HT-29 (cell line): ENCODE measurements around the gene SRGAP1. TPM values are rescaled to one million over a fixed set of nuclear protein-coding genes. Genes with fewer than 3 reads are reported as not detected.
"Not testable (repeated sequence)": the region's sequence is repeated elsewhere in the genome, so short reads cannot be mapped to it uniquely, and the experiment has no call there.

Source experiments
- DNase-seq: peaks from one replicate; pipeline ENCODE4 v3.0.0-alpha.2; 2015; ENCODE audit warnings: low spot score
- total RNA-seq: library from RNA; depleted of rRNA; stranded (reverse); fragments of >200 nt; shearing (Covaris generic); gene quantifications from 2 replicates; pipeline ENCODE4 v1.2.3, GENCODE V29; 2014

SRGAP1 gene
- total RNA-seq, 1 experiment from 2014 or later: 1.0 TPM

DNA sequence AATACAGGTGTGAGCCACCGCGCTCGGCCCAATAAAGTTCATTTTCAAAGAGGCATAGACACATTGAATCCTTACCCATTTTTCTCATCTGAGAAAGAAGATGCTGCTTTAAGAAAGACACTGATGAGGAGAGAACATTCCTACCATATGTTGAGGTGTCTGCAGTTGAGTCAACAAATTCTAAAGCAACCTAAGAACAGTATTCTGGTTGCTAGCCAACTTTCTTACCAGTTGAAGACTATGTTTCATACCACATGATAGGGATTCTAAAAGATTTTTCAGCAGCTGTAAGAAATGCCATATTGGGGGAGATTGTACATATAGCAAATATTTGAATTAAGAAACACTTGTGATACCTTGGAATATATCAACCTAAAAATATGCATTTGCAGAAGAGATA is 160.1 kb downstream of the SRGAP1 start:
- DNase-seq: no peak

DNA sequence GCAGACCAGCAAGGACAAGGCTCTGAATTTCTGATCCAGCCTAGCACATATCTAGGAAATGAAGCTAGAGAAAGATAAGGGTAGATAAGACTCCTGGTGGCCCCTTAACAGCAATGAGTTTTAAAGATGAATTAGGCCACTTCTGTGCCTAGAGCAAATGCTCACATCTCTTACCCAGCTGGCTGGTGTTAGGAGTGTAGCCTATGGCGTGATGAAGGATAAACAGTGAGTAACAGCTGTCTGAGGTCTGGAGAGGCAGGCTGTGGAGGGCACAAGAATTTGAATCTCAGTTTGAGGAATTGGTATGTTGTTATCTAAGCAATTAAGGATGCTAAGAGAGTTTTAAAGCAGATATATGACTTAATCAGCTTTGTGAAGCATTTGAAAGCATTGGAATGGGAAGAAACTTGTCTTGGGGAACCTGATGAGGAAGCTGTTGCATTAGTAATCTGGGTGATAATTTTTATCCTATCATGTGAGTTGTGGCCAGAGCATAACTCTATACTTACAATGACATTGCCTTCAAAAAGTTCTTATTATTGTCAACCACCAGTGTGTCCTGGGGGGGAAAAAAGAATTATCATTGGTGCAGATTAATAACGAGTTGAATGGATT is 161.8 kb downstream of the SRGAP1 start:
- DNase-seq: no peak

DNA sequence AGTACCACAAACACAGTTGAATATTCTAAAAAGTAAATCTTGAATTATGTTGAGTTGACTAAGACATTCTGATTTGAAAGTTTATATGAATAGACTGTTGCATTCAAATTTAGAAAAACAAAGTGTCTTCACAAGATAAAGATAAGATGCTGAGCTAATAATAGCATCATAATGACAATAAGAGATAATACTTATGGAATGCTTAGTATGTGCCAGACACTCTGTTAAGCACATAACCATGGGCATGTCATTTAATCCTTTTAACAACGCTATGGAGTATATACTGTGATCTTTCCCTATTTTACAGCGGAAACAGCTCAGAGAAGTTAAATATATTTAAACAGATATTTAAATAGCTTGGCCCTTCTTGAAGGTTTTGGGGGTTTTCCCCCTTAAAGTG is 163.4 kb downstream of the SRGAP1 start:
- no peak for DNase-seq

DNA sequence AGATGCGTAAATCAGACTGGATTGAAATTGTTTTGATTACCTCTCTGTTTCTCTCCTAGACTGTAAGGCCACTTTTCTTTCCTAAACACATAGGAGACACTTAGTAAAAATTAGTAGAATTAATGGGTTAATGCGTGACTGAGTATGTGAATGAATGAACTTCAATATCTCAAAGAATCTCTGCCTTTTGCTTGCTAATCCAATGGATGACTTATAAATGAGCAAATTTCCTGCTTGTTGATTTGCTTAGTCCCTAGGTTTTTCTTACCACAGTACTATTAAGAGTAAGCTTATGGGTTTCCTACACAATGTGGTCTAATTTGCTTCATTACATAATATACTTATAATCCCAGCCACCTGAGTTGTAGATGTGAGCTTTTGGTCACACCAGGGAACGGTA is 164.1 kb downstream of the SRGAP1 start:
- DNase-seq: no peak

DNA sequence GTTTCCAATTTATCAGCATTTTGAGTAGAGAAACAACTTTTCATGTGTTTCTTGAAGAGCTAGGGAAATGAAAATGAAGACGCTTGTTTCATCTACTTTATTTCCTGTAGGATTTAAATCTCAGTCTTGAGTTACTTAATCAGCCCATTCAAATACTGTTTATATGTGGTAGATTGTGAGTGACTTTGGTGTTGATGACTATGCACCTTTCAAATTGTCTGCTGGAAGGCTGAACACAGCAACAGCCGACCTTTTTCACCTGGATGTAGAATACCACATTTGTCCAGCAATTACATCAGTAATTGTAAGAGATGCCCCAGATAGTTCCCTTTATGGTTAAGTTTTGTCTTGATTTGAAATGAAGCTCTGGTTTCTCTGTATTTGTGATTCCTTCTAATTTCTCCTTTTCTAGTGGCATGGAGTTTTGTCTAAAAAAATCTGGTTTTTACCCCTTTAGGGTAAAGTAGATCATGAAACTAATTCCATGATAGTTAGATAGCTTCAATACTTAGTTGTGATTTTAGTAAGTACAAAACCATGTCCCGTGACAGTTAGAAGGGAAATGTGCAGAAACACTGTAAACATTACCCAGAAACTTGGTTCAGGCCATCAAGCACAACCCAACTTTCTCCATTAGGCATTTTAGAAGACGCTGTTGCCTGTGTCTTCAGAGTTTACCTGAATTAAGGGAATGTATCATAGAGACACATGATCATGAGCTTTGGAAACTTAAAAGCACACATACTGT is 165.0 kb downstream of the SRGAP1 start:
- no peak for DNase-seq

DNA sequence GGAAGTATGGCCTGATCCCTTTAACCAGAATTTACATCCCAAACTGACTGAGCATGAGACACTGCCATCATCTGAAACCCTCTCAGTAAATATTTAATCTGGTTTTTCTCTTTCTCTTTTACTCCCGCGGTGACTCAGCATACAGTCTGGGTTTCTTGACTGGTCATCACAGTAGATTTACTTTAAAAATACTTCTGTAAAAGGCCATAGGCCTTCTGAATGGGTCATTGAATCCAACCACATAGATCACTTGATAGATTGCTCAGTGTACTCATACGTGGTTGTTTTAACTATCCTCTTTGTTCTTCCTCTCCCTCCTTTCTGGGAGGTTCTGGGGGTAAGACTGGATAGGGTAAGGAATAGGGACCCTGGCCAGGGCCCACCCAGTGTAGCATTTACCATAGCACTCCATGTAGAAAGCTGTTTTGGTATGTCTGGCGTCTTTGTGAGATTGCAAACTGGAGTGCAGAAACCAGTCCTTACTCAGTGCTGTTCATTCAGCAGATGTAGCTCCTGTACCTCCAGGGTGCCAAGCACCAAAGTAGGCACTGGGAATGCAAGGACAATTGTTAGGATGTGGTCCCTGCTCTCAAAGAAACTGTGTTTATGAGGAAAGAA is 165.7 kb downstream of the SRGAP1 start:
- no peak for DNase-seq

DNA sequence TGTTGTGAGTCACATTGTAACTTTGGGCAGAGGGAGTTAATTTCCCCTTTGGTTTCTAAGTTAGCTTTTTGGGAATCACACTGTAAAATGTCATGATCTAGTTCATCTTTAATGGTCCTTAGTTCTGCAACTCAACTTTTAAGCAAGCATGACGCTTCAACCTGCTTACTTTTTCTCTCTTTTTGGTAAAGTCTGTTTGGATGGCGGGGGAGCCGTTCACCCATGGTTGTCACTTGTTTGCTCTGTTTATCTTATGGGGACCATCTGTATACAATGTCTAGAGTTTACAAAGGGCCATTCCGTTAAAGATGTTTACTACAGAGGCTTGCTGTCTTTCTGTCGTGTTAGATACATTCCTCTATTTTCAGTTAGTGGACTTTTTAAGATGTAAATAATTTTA is 172.0 kb downstream of the SRGAP1 start:
- DNase-seq: no peak

DNA sequence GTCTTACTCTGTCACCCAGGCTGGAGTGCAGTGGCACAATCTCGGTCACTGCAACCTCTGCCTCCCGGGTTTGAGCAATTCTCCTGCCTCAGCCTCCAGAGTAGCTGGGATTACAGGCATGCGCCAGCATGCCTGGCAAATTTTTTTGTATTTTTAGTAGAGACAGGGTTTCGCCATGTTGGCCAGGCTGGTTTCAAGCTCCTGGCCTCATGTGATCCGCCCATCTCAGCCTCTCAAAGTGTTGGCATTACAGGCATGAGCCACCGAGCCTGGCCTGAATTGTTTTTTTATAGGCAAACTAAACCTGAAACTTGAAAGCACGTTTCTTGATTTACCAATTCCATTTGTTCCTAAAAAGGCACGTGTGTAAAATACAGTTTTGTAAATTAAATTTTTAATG is 173.6 kb downstream of the SRGAP1 start:
- DNase-seq: not testable (repeated sequence)

DNA sequence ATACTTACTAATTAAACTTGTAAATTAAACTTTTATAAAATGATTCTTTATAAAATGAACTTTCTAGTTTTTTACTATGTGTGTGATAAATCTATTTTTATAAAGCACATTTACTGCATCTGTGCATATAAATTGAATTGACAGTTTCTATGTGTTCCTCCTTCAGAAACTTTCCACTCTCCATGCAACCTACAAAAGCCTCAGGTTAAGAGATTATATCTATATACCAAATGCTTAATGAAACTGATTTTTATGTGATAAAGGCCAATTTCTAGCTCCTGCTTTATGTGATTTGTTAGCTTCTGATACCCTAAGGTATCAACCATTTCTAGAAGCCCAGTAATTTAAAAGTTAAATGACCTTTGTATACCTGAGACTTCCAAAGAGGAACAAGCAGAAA is 174.0 kb downstream of the SRGAP1 start:
- DNase-seq: no peak

DNA sequence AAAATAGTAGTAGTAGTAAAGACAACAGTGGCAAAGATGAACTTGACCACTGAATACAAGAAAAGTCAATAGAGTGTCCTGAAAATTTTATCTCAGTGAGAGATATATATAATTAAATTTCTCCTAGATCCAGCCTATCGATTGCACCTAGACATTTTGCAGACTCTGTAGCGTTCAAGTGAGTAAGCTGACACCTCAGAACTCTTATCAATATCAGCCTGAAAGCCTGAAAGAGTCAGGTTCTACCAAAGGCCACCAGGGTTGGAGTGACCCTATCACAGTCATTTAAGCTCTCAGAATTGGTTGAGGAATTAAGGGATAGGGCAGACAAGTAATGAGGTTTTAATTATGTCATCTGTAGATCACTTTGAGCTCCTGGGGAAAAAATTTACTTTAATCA is 174.6 kb downstream of the SRGAP1 start:
- DNase-seq: no peak

DNA sequence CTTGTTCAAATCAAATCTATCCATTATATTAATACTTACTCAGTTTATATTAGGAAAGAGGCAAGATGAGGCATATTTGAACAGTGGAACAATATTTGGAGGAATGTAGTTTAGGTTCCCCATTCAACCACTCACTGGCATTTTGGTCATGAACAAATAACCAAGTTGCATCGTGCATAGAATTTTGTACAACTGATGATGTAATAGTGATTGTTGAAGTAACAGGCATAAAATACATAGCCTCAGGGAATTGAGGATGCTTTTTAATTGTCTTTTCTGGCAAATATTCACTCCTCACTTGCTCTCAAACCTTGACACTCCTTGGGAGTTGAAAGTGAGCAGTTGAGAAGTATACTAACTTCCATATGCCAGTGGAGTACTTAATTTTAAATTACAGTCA is 175.2 kb downstream of the SRGAP1 start:
- DNase-seq: no peak

DNA sequence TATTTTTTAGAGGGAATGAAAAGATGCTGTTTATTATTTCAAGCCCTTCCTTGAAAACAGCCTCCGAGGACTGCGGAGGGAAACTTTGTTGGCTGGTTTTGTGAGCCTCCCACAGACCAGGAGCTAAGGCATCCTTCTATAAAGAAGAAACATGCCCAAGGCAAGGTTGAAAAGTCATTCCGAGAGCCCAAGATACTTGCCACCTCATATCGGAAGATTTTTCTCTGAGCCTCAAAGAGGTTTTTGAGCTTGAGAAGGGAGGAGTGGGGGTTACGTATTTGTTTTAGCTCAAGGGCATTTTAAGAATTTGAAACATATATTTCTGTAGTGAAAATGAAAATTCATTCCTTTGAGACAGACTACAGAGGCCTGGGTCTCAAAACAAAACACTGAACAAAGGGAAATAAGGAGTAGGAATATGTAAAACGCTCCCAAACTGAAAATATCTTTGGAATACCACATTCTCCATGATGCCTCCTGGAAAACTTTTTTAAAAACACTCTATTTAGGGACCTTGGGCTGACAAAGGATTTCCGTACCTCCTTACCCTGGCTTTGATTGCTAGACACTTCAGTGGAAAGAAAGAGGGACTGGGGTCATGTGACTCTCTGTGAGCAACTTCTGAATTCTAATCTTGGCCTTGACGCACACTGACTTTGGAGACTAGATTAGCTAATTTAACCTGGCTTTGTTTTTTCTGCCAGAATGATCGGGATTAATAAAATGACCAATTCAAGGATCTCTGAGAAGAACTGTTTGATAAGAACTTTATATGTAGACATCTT is 180.9 kb downstream of the SRGAP1 start:
- no peak for DNase-seq

DNA sequence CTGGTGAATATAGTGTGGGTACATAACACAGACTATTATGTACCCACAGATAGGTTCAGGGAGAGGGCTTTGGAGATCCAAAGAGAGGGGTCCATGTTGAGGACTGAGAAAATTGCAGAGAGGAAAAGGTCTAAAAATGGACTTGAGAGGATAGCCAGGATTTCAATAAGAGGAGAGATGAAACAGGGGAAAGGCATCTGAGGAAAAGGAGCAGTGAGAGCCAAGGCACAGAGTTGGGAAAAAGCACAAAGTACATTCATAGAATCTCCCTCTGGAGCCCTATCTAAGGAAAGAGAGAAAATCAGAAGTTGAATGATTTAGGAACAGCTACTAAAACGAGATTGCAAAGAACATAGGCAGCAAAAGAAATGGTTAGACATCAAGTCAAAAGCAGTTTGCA is 182.8 kb downstream of the SRGAP1 start:
- DNase-seq: no peak

DNA sequence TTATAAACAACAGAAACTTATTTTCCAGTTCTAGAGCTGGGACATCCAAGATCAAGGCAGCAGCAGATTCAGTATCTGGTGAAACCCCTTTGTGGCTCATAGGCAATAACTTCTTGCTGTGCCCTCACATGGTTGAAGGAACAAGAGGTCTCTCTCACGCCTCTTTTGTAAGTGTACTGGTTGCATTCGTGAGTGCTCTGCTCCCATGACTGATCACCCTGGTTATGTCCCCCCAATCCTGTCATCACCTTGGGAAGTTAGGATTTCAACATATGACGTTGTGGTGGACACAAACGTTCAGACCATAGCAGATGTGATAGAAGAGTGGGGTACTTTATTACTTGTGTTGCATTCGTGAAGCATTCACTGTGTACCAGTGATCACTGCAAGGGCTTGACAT is 184.0 kb downstream of the SRGAP1 start:
- DNase-seq: no peak

DNA sequence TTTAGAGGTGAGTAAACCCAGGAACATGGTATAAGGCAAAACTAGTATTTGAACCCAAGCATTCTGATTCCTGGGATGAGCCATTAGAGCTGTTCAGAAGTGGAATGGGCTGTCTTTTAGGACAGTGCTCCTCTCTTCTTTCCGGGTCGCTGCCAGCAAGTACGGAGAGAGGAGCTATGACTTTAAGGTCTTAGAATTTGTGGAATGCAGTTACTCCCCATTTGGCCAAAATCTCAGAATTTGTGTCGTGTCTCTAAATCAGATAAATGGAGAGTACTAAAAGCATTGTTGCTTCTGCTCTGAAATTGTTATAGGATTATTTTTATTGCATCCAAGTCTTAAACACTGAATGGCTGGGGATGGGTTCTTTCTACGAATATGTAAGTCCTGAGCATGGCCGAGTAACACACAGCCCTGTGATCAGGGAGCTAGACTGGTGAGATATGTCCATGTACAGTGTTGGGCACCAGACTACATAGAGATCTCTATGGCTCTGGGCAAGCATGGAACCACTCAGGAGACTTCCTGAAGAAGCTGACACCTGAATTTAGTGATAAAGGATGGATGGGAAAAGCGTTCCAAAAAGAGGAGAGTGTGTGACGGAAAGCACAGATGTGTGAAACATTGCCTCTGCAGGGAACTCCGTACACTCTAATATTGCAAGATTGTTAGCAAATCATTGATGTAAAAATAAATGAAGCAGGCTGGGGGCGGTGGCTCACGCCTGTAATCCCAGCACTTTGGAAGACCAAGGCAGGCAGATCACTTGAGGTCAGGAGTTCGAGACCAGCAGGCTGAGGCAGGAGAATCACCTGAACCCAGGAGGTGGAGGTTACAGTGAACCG is 184.7 kb downstream of the SRGAP1 start:
- DNase-seq: no peak

DNA sequence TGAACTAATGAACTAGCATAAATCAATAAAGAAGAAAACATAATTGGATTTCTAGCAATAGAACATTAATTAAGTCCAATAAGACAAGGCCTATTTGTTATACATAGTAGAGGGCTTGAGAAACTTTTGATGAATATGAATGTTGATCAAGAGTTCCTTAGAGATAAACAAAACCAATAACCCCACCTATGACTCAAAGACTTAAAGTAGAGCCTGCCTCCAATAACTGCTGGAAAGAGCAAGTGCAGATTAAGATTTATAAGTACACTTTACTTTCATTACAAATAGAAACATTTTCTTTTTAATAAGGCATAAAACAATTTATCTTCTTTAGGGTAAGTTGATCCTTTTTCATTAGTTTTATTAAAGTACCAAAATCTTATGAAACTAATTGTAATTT is 185.7 kb downstream of the SRGAP1 start:
- no peak for DNase-seq

DNA sequence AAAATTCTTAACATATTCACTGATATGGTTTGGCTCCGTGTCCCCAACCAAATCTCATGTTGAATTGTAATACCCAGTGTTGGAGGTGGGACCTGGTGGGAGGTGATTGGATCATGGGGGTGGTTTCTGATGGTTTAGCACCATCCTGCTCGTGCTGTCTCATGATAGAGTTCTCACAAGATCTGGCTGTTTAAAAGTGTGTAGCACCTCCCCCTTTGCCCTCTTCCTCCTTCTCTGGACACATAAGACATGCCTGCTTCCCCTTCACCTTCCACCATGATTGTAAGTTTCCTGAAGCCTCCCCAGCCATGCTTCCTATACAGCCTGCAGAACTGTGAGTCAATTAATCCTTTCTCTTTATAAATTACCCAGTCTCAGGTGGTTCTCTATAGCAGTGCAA is 189.6 kb downstream of the SRGAP1 start:
- DNase-seq: not testable (repeated sequence)

DNA sequence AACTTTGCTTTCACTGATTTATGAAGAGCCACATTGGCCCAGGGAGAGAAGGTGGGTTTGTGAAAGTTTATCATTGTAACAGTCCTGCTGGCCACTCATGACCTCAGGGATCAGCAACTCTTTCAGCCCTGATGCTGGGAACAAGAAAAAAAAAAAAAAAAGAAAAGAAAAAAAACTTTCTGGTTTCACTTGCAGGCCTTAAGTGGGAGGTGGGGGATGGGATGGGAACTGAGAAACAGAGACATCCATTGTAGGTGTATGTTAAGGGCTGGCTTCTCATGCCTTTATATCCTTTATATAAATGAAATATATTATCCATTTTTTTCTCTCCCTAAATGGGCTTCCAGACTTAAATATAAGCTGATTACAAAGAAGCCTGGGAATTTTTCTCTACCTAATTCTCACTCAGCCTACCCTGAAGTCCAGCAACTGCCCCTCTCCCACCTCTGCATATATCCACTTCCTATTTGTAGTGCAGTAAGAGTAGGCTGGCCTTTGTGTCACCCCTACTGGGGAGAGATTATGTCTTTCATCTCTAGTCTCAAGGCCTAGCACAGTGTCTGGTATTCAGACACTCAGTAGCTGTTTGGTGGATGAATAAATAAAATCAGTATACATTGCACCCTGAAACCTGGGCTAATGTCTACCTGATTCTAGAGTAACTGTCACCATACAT is 190.5 kb downstream of the SRGAP1 start:
- DNase-seq: no peak

DNA sequence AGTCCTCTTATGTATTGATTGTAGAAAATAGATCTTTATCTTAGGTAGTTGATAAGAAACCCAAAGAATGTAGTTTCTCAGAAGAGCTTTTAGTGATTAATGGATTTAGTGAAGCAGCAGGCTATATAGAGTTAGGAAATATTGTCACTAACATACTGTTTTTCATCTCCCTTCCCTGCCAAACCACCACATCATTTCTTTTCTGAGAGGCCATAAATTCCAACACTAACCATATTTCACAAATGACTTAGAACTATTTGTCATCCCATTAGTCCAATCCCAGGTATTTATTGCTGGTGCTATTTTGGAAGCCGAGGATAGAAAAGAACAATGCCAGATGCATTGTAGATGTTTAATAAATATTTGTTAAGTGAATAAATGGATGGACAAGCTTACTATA is 191.9 kb downstream of the SRGAP1 start:
- no peak for DNase-seq

DNA sequence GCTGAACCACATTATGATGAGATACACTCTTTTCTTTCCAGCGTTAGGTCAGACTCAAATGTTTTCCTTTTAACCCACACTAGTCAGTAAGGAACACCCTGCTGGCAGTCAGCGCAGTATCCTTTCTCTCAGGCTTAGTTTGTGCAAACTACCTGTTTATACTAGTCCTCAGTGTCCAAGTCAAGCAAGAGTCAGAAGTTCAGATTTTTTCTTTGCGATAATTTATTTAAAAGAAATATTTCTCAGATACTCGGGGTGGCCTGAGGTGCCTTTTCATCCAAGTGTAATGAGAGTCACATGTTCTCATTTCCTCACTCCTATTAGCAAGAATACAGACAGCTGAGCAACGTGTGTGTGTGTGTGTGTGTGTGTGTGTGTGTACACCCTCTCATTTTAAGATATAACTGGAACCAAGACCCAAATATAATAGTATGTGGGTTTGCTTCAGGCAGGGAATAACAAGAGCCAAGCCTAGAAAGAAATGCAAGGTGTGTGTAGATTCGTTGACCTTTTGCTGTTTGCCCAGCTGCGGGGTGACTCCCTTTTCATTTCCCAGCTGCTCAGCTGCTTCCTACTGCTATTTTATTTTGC is 194.9 kb downstream of the SRGAP1 start:
- peak; percentile 35 for DNase-seq
